Neural cell (in vitro differentiated cells): ENCODE data around the gene STX10. TPM values are rescaled to one million over a fixed set of nuclear protein-coding genes. Genes with fewer than 3 reads are reported as not detected.

Experiments used
- H2AFZ ChIP-seq: fragments of 200-600, 300-800 bp; sonication (generic), shearing (Covaris generic); 2 replicates; pipeline ENCODE4 v1.6.0; 2014; ENCODE audit warnings: low read depth, mild to moderate bottlenecking, antibody characterized with exemption, low read length, moderate library complexity
- H3F3A ChIP-seq: fragments of 200-600 bp; shearing (Covaris generic); 2 replicates; pipeline ENCODE4 v1.6.1; 2016; ENCODE audit warnings: mild to moderate bottlenecking, moderate library complexity, mixed read lengths, antibody characterized with exemption, low read length; ENCODE audit not compliant: insufficient read depth, poor library complexity, severe bottlenecking
- H3K27ac ChIP-seq: fragments of 200-600, 300-800 bp; sonication (generic), shearing (Covaris generic); 2 replicates; pipeline ENCODE4 v1.5.1; 2014; ENCODE audit warnings: mild to moderate bottlenecking, low read length, moderate library complexity
- H3K27me3 ChIP-seq: fragments of 300-800, 200-600 bp; sonication (generic), shearing (Covaris generic); 2 replicates; pipeline ENCODE4 v1.6.0; 2014; ENCODE audit warnings: mild to moderate bottlenecking, low read depth, low read length, moderate library complexity; ENCODE audit not compliant: insufficient read depth
- H3K36me3 ChIP-seq: fragments of 300-800, 200-600 bp; sonication (generic), shearing (Covaris generic); 2 replicates; pipeline ENCODE4 v1.5.1; 2014; ENCODE audit warnings: mild to moderate bottlenecking, antibody characterized with exemption, low read length, moderate library complexity; ENCODE audit not compliant: insufficient read depth
- H3K4me2 ChIP-seq: fragments of 300-800, 200-600 bp; sonication (generic), shearing (Covaris generic); 2 replicates; pipeline ENCODE4 v1.6.0; 2014; ENCODE audit warnings: mild to moderate bottlenecking, low read length
- H3K4me3 ChIP-seq: fragments of 300-800, 200-600 bp; sonication (generic), shearing (Covaris generic); 2 replicates; pipeline ENCODE4 v1.5.1; 2014; ENCODE audit warnings: mild to moderate bottlenecking, low read length, moderate library complexity
- H3K79me2 ChIP-seq: fragments of 200-600 bp; shearing (Covaris generic); replicated peaks from 2 replicates; pipeline ENCODE4 v1.6.0; 2014; ENCODE audit warnings: mild to moderate bottlenecking, low read length, moderate library complexity; ENCODE audit not compliant: insufficient read depth
- H3K9ac ChIP-seq: fragments of 300-800, 200-600 bp; sonication (generic), shearing (Covaris generic); 2 replicates; pipeline ENCODE4 v1.6.1; 2016; ENCODE audit warnings: mild to moderate bottlenecking, low read length, mixed read lengths
- H3K9me2 ChIP-seq: fragments of 200-600 bp; shearing (Covaris generic); 2 replicates; pipeline ENCODE4 v1.6.1; 2016; ENCODE audit warnings: mild to moderate bottlenecking, low read length, mixed read lengths; ENCODE audit not compliant: insufficient read depth
- H3K9me3 ChIP-seq: fragments of 200-600, 300-800 bp; sonication (generic), shearing (Covaris generic); 2 replicates; pipeline ENCODE4 v1.6.1; 2016; ENCODE audit warnings: mild to moderate bottlenecking, mixed run types, low read length, moderate library complexity, mixed read lengths
- H4K20me1 ChIP-seq: fragments of 200-600 bp; shearing (Covaris generic); 2 replicates; pipeline ENCODE4 v1.6.1; 2016; ENCODE audit warnings: mild to moderate bottlenecking, mixed run types; ENCODE audit not compliant: insufficient read depth
- CTCF ChIP-seq: fragments of 450-650 bp; IDR thresholded peaks from 2 replicates; pipeline ENCODE4 v1.5.1; 2014; ENCODE audit warnings: antibody characterized with exemption, mild to moderate bottlenecking, moderate library complexity; ENCODE audit not compliant: poor library complexity, severe bottlenecking
- EP300 ChIP-seq: fragments of 450-650 bp; conservative IDR thresholded peaks from 2 replicates; pipeline ENCODE4 v1.6.1; 2014; ENCODE audit warnings: antibody characterized with exemption, mild to moderate bottlenecking, moderate library complexity; ENCODE audit not compliant: poor library complexity, severe bottlenecking
- EZH2 ChIP-seq: fragments of 200-600, 300-800 bp; shearing (Covaris generic), sonication (generic); IDR thresholded peaks from 2 replicates; pipeline ENCODE4 v1.6.1; 2014; ENCODE audit warnings: antibody characterized with exemption, low read length, borderline replicate concordance, mild to moderate bottlenecking; ENCODE audit not compliant: insufficient read depth, poor library complexity, severe bottlenecking
- MXI1 ChIP-seq: fragments of 450-650 bp; conservative IDR thresholded peaks from 2 replicates; pipeline ENCODE4 v1.6.1; 2014; ENCODE audit warnings: antibody characterized with exemption, mild to moderate bottlenecking; ENCODE audit not compliant: poor library complexity, severe bottlenecking
- POLR2AphosphoS5 ChIP-seq: IDR thresholded peaks from 2 replicates; pipeline ENCODE4 v1.6.1; 2012
- RAD21 ChIP-seq: fragments of 450-650 bp; conservative IDR thresholded peaks from 2 replicates; pipeline ENCODE4 v1.6.1; 2014; ENCODE audit warnings: antibody characterized with exemption, mild to moderate bottlenecking, moderate library complexity
- REST ChIP-seq: IDR thresholded peaks from 2 replicates; pipeline ENCODE4 v1.6.1; 2012; ENCODE audit warnings: borderline replicate concordance
- SMC3 ChIP-seq: fragments of 450-650 bp; conservative IDR thresholded peaks from 2 replicates; pipeline ENCODE4 v1.6.1; 2014; ENCODE audit warnings: antibody characterized with exemption, mild to moderate bottlenecking, moderate library complexity; ENCODE audit not compliant: poor library complexity
- TAF1 ChIP-seq: IDR thresholded peaks from 2 replicates; pipeline ENCODE4 v1.6.1; 2012; ENCODE audit warnings: low read depth
- polyA plus RNA-seq: library from polyadenylated mRNA; depleted of rRNA; stranded (reverse); fragments of >200 nt; gene quantifications from 2 replicates; pipeline ENCODE4 v1.2.3, GENCODE V29; 2014

Gene STX10
- polyA plus RNA-seq, 1 donor from 2014 or later, result 157 TPM

- Histone ChIP-seq H3K4me2 (no peak overlapping the region), H3K9me2 (no peaks in the 10 kb centered on the region), H3K9ac (no peak overlapping the region), H3K9me3 (no peaks in the 10 kb centered on the region), H4K20me1 (no peaks in the 10 kb centered on the region), H2AFZ (no peak overlapping the region), H3F3A (no peaks in the 10 kb centered on the region), H3K79me2 (peaks cover 16% of the 10 kb centered on the region), H3K4me3 (no peak overlapping the region), H3K27me3 (no peaks in the 10 kb centered on the region), H3K27ac (no peak overlapping the region), H3K36me3 (no peaks in the 10 kb centered on the region)
- TF ChIP-seq EZH2 (no peak), REST (no peak), CTCF (no peak), TAF1 (no peak), SMC3 (no peak), EP300 (no peak), RAD21 (no peak), MXI1 (no peak), POLR2AphosphoS5 (no peak)
Observed at GRCh38 chr19:13127811-13128575, 22.2 kb downstream of the STX10 start.

- no peak overlapping the region for H3K4me2 ChIP-seq
- no peaks in the 10 kb centered on the region for H3K36me3 ChIP-seq
Observed at GRCh38 chr19:13127051-13127450, 23.1 kb downstream of the STX10 start.

More at GRCh38 chr19:13127051-13127450, 23.1 kb downstream of the STX10 start:
- H2AFZ ChIP-seq, result no peak overlapping the region
- TF ChIP-seq RAD21, result no peak
- no peak for TF ChIP-seq SMC3
- no peak for TF ChIP-seq MXI1
- no peak for TF ChIP-seq EZH2
- no peak for TF ChIP-seq EP300
- no peak for TF ChIP-seq TAF1
- no peak for TF ChIP-seq REST
- TF ChIP-seq CTCF, result no peak
- TF ChIP-seq POLR2AphosphoS5, result no peak
- H3K79me2 ChIP-seq, result peaks cover 25% of the 10 kb centered on the region
- H4K20me1 ChIP-seq, result no peaks in the 10 kb centered on the region
- no peaks in the 10 kb centered on the region for H3F3A ChIP-seq
- H3K27me3 ChIP-seq, result no peaks in the 10 kb centered on the region
- no peaks in the 10 kb centered on the region for H3K9me2 ChIP-seq
- no peaks in the 10 kb centered on the region for H3K9me3 ChIP-seq
- no peak overlapping the region for H3K4me3 ChIP-seq
- no peak overlapping the region for H3K27ac ChIP-seq
- H3K9ac ChIP-seq, result no peak overlapping the region
